ENCODE results near the gene TARS2. TPM values are rescaled to one million over a fixed set of nuclear protein-coding genes. Genes with fewer than 3 reads are reported as not detected.

TARS2 gene
- total RNA-seq, 1 donor from 2014 or later: 18.5 TPM

- DNase-seq: no peak
- ATAC-seq: no peak
- peaks cover 46% of the 10 kb centered on the region for H3K4me1 ChIP-seq
- no peaks in the 10 kb centered on the region for H3K27me3 ChIP-seq
- H3K9me3 ChIP-seq: no peaks in the 10 kb centered on the region
- intact Hi-C loops (cut with DNase I): no loop called here
- H3K27ac ChIP-seq: no peak overlapping the region
- TF ChIP-seq, protein P1, sequence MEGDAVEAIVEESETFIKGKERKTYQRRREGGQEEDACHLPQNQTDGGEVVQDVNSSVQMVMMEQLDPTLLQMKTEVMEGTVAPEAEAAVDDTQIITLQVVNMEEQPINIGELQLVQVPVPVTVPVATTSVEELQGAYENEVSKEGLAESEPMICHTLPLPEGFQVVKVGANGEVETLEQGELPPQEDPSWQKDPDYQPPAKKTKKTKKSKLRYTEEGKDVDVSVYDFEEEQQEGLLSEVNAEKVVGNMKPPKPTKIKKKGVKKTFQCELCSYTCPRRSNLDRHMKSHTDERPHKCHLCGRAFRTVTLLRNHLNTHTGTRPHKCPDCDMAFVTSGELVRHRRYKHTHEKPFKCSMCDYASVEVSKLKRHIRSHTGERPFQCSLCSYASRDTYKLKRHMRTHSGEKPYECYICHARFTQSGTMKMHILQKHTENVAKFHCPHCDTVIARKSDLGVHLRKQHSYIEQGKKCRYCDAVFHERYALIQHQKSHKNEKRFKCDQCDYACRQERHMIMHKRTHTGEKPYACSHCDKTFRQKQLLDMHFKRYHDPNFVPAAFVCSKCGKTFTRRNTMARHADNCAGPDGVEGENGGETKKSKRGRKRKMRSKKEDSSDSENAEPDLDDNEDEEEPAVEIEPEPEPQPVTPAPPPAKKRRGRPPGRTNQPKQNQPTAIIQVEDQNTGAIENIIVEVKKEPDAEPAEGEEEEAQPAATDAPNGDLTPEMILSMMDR (IDR thresholded peaks at IDR 0.05): no peak
- no peak overlapping the region for H3K4me3 ChIP-seq
- H3K36me3 ChIP-seq: peaks cover 12% of the 10 kb centered on the region
These were observed 69.0 kb downstream of the TARS2 start for GRCh38 chr1:150555971-150556865.

GRCh38 chr1:150557065-150557600 is 69.9 kb downstream of the TARS2 start:
- no peak for DNase-seq

More at GRCh38 chr1:150557065-150557600, 69.9 kb downstream of the TARS2 start:
- ATAC-seq: no peak
- TF ChIP-seq, protein P1 (IDR thresholded peaks at IDR 0.05): no peak
- H3K36me3 ChIP-seq: peaks cover 12% of the 10 kb centered on the region
- peaks cover 38% of the 10 kb centered on the region for H3K4me1 ChIP-seq
- H3K27me3 ChIP-seq: no peaks in the 10 kb centered on the region
- H3K27ac ChIP-seq: no peak overlapping the region
- H3K9me3 ChIP-seq: no peaks in the 10 kb centered on the region
- no peak overlapping the region for H3K4me3 ChIP-seq
- intact Hi-C loops (cut with DNase I): no loop called here

Small RNAs within 50 kb of the gene (microRNA-seq; reads per million reads assigned to microRNA genes)
- gene MIR4257 (ENCODE audit: borderline microRNAs expressed): not detected
- gene MIR6878 (ENCODE audit: borderline microRNAs expressed): not detected

Other genes with a start within 250 kb of the TARS2 start
- gene CA14, start 229.6 kb upstream of the TARS2 start, total RNA-seq: 0.55 TPM
- 135 TPM for gene APH1A, start 218.4 kb upstream of the TARS2 start, total RNA-seq
- gene C1orf54, start 214.6 kb upstream of the TARS2 start, total RNA-seq: 15.4 TPM
- 10.6 TPM for gene CIART, start 204.9 kb upstream of the TARS2 start, total RNA-seq
- 46.1 TPM for gene MRPS21, start 193.6 kb upstream of the TARS2 start, total RNA-seq
- 53.4 TPM for gene PRPF3, start 165.9 kb upstream of the TARS2 start, total RNA-seq
- gene RPRD2, start 123.3 kb upstream of the TARS2 start, total RNA-seq: 31.4 TPM
- 15.5 TPM for gene ECM1, start 20.7 kb downstream of the TARS2 start, total RNA-seq
- 1.0 TPM for gene FALEC, start 28.3 kb downstream of the TARS2 start, total RNA-seq
- 99.2 TPM for gene ADAMTSL4, start 62.0 kb downstream of the TARS2 start, total RNA-seq
- gene MCL1, start 92.2 kb downstream of the TARS2 start, total RNA-seq: 325 TPM
- 188 TPM for gene ENSA, start 142.2 kb downstream of the TARS2 start, total RNA-seq
- 32.2 TPM for gene GOLPH3L, start 209.7 kb downstream of the TARS2 start, total RNA-seq
- gene HORMAD1, start 233.5 kb downstream of the TARS2 start, total RNA-seq: 1.2 TPM

All from upper lobe of right lung (tissue), 1 donor.